Measurements from ENCODE around the gene EVL.

DNA sequence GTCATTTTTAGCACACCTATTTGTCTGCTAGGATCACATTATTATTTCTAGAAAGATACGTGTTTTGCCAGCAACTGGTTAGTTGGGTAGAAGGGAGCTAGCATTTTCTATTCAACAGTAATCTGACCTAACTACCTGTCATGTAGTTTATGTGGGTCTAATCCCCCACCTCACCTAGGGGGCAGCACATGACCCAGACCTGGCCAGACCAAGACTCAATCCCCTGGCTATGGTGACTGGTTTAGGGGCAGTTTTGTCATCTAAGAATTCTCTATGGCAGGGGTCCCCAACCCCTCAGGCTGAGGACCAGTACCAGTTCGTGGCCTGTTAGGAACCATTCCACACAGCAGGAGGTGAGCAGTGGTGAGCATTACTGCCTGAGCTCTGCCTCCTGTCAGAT is 29.5 kb upstream of the EVL start:
- TF ChIP-seq EZH2 (IDR thresholded peaks at IDR 0.05; ENCODE audit: low read length, missing control alignments): no peak
- TF ChIP-seq, protein P1, sequence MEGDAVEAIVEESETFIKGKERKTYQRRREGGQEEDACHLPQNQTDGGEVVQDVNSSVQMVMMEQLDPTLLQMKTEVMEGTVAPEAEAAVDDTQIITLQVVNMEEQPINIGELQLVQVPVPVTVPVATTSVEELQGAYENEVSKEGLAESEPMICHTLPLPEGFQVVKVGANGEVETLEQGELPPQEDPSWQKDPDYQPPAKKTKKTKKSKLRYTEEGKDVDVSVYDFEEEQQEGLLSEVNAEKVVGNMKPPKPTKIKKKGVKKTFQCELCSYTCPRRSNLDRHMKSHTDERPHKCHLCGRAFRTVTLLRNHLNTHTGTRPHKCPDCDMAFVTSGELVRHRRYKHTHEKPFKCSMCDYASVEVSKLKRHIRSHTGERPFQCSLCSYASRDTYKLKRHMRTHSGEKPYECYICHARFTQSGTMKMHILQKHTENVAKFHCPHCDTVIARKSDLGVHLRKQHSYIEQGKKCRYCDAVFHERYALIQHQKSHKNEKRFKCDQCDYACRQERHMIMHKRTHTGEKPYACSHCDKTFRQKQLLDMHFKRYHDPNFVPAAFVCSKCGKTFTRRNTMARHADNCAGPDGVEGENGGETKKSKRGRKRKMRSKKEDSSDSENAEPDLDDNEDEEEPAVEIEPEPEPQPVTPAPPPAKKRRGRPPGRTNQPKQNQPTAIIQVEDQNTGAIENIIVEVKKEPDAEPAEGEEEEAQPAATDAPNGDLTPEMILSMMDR (conservative IDR thresholded peaks at IDR 0.05 in 1 of 2, IDR thresholded peaks at IDR 0.05 in 1 of 2; ENCODE audit: low read depth in 1 of 2, low read length in 2 of 2): no peak

All from fibroblast of lung (primary cell).